Stimulated activated CD8-positive, alpha-beta memory T cell treated with anti-CD3 and anti-CD28 coated beads, Interleukin-12 subunit alpha, Interleukin-12 subunit beta, amount 100 ng/mL, for 24 hours (primary cell): ENCODE data around the gene PARN.
"Not testable (repeated sequence)": the region's sequence is repeated elsewhere in the genome, so short reads cannot be mapped to it uniquely, and the experiment has no call there.

Source experiments
- DNase-seq: peaks from one replicate; pipeline ENCODE4 v3.0.0-alpha.2; 2020; ENCODE audit errors: extremely low read depth

Gene PARN

GRCh38 chr16:14472357-14472756 is 157.7 kb downstream of the PARN start:
- DNase-seq = no peak

GRCh38 chr16:14470788-14471187 is 159.3 kb downstream of the PARN start:
- DNase-seq = no peak

DNA sequence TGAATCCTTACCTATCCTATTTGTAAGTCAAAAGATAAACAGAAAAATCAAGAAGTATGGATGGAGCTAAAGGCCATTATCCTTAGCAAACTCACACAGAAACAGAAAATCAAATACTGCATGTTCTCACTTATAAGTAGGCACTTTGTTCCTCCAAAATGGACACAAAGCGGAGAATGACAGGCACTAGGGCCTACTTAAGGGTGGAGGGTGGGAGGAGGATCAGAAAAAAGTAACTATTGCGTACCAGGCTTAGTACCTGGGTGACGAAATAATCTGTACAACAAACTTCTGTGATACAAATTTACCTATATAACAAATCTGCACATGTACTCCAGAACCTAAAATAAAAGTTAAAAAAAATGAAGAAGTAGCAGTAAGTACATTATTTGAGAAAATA is 164.3 kb downstream of the PARN start:
- no peak for DNase-seq

GRCh38 chr16:14464796-14465195 is 165.3 kb downstream of the PARN start:
- DNase-seq = no peak

GRCh38 chr16:14464192-14464591 is 165.9 kb downstream of the PARN start:
- DNase-seq = no peak

DNA sequence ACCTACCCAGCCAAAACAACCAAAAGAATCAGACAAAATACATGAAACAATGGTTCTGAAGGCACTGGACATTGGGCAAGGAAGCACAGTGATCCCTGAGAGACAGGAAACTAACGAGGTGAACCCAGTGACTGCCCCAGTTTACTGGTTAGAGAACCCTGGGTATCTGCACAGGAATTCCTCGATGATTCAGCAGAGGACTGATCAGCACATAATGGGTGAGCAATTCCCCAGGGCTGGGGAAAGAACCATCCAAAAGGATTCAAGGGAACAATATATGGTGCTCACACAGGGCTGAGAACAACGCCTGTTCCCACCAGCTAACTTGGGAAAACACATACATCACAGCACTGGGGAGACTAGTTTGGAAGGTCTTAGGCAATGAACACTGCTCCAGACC is 167.2 kb downstream of the PARN start:
- DNase-seq = no peak

DNA sequence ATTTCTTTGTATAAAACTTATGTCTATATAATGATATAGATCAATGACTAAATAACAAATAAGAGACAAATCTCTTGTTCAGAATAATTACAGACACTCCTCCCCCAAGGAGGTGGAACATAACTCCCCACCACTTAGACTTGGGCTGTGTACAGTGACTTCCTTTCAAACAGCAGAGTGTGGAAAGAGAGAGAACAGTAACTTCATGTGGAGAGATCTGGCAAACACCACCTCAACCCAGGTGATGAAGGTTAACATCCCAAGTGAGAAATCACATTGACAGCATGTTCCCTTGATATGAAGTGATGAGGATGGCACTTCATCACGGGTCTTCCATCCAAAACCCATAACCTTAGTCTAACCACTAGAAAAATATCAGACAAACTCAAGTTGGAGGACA is 169.3 kb downstream of the PARN start:
- DNase-seq = no peak

DNA sequence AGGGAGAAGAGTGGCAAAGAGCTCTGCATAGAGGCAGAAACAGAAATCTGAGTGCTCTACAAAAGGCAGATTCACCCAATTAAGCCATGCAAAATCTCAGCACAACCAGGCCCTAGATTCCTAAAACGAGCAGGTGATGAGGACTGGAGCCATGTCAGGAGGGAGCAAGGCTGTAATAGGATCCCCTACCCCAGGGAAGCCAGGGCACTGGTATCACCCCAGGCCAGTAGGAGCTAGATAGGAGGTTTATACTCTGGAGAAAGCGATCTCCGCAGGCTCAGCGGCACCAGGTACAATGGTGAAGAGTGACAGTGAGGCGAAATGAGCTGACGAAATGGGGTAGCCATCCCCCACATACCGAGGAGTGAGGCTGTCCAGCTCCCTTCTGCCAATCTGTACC is 171.5 kb downstream of the PARN start:
- no peak for DNase-seq

DNA sequence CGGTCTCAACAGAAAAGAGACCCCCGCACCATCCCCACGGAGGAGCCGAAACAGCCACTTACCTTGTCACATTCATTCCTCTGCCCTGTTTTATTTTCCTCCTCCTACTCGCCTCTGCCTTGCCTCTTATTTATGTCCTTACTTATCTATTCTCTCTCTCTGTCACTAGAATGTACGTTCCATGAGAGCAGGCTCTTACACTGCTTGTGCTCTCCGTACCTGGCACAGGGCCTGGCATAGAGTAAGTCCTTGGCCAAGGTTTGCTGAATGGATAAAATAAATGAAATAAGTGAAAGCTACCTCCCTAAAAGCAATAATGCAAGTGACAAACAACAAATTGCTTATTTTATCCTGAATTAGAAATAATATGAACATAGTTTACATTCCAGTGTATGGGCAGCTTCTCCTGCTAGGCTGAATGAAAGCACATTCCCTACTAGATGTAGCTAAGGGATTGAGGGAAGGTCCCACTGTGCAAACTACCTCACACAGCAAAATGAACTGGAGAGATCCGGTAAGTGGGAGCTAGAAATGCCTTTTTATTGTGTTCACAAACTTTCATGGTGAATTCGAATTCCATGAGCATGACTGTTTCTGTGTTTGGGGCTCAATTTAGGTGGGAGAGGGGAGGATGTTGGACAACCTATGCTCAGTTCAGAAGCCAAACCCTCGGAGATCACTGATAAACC is 173.1 kb downstream of the PARN start:
- DNase-seq = no peak

- no peak for DNase-seq
Measured at GRCh38 chr16:14455573-14455972, 174.5 kb downstream of the PARN start.

- DNase-seq = no peak
Measured at GRCh38 chr16:14454391-14454790, 175.7 kb downstream of the PARN start.

DNA sequence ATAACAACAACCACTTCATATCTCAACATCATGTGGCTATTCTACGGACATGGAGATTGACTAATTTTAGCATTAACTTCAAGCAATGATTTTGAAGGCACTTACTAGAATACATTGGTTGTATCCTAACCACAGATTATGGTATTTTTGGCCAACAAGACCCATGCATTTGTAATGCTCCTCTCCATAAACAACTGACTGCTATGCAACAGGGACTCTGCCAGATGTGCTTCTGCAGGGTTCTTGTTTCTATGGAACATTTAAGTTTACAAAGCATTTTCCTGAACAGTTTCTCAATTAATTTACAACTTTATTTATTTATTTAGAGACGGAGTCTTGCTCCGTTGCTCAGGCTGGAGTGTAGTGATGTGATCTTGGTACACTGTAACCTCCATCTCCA is 178.0 kb downstream of the PARN start:
- no peak for DNase-seq

DNA sequence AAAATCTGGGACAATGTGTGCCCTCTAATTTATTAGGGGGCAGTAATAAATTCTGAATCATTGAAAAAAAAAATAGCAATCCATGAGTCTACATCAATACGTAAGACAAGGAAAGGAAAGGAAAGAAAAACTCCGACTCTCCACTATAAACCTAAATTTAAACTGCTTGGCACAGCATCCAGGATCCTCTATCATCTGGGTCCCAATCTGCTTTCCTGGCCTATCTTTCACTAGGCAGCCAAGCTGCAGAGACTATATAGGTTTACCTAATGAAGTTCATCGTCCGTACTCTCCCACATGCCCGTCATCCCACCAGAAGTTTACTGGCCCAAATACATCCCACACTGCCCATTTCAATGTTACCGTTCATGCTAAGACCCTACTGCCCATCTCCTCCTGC is 179.2 kb downstream of the PARN start:
- DNase-seq = no peak

DNA sequence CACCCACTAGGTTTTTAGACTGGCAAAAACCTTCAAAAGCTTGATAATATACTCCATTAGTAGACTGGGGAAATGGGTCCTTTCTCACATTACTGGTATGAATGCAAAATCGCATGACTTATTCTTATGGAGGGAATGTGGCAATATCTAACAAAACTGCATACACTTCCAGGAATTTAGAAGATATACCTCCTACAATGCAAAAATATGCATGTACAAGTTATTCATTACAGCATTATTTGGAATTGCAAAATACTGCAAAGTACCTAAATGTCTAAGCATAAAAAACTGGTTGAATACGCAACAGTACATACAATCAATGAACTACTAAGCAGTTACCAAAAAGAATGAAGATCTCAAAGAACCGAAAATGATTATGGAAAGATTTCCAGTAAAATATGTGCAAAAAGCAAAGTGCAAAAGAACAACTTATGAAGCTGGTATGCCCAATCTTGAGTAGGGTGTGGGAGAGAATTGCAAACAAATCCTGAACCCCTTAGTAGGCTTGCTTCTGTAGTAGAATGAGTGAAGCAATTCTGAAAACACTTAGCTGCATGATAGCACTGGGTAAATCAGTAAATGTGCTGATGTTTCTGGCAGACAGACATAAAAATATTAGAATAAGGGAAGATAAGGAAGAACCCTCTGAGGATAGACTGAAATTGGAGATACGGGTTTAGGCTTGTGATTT is 180.1 kb downstream of the PARN start:
- DNase-seq = no peak

GRCh38 chr16:14449334-14449733 is 180.7 kb downstream of the PARN start:
- no peak for DNase-seq

- DNase-seq = no peak
Measured at GRCh38 chr16:14448879-14449278, 181.2 kb downstream of the PARN start.

- no peak for DNase-seq
Measured at GRCh38 chr16:14447783-14448182, 182.3 kb downstream of the PARN start.

- DNase-seq = no peak
Measured at GRCh38 chr16:14446796-14447195, 183.3 kb downstream of the PARN start.

DNA sequence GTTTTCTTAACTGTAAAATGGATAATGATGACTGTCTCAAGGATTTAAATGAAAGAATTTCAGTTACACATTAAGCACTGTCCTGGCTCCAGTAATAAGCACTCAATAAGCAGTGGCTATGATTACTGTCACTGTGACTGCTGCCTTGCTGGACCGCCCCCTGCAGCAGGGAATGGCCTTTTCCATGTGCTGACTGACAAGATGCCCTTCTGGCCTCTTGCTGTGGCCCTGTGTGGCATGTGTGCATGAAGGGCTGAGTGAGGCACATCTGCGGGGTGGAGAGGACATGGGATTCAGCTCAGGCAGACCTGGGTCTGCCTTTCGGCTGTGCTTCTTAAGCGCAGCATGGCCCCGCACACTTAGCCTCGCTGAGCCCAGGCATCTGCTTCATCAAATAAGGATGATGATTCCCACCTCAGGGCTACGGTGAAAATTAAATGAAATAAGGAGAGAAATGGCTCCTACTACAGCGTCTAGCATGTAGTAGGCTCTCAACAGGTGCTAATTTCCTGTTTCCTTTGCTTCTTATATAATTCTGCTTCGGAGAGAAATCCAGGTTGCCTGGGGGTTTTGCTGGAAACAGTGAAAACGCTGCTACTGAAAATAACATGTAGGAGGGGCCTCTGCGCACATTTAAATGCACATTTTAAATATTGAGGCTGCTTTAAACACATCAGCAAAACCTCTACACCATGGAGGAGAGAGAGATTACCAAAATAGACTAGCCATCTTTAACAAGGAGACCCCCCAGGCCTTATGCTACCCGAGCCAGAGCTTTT is 183.9 kb downstream of the PARN start:
- DNase-seq = no peak

DNA sequence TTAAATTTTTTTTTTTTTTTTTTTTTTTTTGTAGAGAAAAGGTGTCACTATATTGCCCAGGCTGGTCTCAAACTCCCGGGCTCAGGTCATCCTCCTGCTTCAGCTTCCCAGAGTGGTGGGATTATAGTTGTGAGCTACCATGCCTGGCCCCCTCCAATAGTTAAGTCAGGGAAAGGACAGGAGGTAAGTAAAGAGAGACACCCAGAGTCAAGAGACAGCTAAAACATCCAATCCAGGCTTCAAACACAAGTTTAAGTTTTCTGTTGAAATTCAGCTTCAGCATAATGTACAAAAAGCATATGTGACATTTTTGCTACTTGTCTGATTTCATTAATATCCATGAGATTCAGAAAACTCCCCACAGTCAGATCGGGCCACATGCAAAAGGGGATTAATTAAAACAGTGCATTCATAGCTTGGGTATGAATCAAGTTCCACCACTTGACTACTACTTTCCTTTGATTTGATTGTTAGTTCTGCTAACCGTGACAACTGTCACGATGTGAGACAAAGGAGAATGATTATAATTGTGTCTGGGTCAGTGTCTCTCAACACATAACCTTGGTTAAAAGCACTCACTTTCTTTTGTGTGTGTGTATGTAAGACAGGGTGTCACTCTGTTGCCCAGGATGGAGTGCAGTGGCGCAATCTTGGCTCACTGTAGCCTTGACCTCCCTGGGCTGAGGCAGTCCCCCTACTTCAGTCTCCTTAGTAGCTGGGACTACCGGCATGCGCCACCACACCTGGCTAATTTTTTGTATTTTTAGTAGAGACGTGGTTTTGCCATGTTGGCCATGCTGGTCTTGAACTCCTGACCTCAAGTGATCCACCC is 184.9 kb downstream of the PARN start:
- no peak for DNase-seq

- not testable (repeated sequence) for DNase-seq
Measured at GRCh38 chr16:14441533-14441932, 188.5 kb downstream of the PARN start.

DNA sequence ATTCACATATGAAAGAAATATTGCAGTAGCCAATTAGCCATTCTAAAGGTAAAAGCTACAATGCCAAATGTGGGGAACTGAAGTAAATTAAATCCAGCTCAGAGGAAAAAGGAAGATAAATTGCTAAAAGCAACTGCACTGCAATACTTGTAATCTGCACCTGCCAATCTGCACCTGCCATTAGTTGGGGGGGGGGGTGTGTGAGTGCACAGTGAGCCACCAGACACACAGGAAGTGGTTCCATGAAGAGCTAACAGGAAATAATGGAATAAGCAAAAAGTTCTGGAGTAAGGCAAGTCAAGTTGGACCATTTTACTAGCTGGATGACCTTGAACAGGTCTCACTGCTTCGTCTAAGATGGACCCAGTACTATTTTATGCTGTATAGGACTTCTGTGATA is 191.8 kb downstream of the PARN start:
- no peak for DNase-seq
